Astrocyte of the spinal cord (primary cell): ENCODE measurements around the gene NHLRC4.

Experiments used
- DNase-seq: peaks from one replicate; pipeline ENCODE4 v3.0.0; 2011; ENCODE audit warnings: low read depth, low spot score
- H3K4me3 ChIP-seq: 2 replicates; pipeline ENCODE4 v1.5.1; 2011; ENCODE audit warnings: low read depth, mild to moderate bottlenecking, low read length, moderate library complexity
- CTCF ChIP-seq: IDR thresholded peaks from 2 replicates; pipeline ENCODE4 v1.5.1; 2012; ENCODE audit warnings: low read depth, mild to moderate bottlenecking, low read length, inconsistent platforms
- in situ Hi-C: cut with HindIII; loops from 2 replicates; pipeline ENCODE4 v1.10.0; 2017; ENCODE audit warnings: low sequenced_read_pairs

NHLRC4 gene

DNA sequence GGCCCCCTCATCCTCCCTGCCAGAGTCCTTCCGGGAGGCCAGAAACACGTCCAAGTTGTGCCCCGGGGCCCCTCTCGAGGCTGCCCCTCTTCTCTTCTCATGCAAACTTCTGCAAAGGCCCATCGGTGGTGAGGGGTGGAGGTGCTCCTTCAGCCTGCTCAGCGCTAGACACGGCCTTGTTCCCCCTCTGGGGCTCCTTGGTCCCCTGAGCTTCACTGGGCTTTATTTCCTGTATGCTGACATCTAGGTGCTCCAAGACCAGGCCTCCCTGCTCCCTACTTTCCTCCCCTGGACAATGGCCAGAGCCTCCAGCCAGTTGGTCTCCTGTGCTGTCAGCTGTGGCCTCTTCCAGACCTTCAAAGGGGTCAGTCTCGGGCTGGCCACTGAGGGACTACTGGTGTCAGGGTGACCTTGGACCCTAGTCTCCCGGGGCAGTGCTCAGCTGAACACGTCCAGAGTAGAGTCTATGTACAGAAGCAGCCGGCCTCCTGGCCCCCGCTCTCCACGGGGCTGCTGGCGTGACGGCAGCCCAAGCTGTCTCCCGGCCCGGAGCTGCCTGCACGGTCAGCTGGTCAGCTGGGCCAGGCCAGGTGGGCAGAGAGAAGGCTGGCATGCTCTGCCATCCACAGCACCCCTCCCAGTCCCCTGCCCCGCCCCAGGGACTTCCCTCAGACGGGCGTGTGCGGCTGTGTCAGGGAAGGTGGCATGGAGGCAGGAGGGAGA lies 8.3 kb upstream of the NHLRC4 start:
- in situ Hi-C loops: no loop called here
- DNase-seq: no peak
- no peak overlapping the region for H3K4me3 ChIP-seq
- TF ChIP-seq CTCF: no peak

- H3K4me3 ChIP-seq: no peak overlapping the region
- DNase-seq: no peak
- in situ Hi-C loops: no loop called here
- no peak for TF ChIP-seq CTCF
Measured at GRCh38 chr16:559021-559380, 7.8 kb upstream of the NHLRC4 start.

GRCh38 chr16:559411-560203 lies 7.2 kb upstream of the NHLRC4 start:
- no peak overlapping the region for H3K4me3 ChIP-seq
- in situ Hi-C loops: no loop called here
- DNase-seq: no peak
- no peak for TF ChIP-seq CTCF

GRCh38 chr16:560204-560700 lies 6.6 kb upstream of the NHLRC4 start, which contains the start of gene PRR35:
Gene PRR35 (plus strand): TSS chr16:560394. CDS start chr16:563295, 2,901 bp downstream.
- TF ChIP-seq CTCF: no peak
- in situ Hi-C loops: no loop called here
- H3K4me3 ChIP-seq: no peak within 1 kb of the TSS
- no peak for DNase-seq

- no peak overlapping the region for H3K4me3 ChIP-seq
- DNase-seq: no peak
- in situ Hi-C loops: no loop called here
- TF ChIP-seq CTCF: no peak
Measured at GRCh38 chr16:560701-561412, 5.9 kb upstream of the NHLRC4 start.

DNA sequence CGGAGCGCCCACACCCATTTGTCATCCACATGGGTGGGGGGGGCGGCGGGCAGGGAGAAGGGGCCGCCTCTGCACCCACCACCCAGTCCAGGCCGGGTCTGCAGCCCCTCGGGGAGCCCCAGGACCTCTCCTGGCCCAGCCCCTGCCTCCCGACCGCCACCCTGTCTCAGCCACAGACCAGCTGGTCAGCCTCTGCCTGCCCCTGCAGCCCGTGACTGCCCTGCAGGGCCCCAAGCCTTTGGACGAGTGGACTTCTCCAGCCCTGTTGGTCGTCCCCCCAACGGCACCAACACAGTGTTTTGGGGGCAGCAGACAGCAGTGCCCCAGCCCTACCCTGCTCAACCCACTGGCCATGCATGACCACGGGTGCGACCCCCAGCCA lies 5.4 kb upstream of the NHLRC4 start:
- DNase-seq: no peak
- in situ Hi-C loops: no loop called here
- no peak overlapping the region for H3K4me3 ChIP-seq
- TF ChIP-seq CTCF: no peak
